Stimulated activated CD4-positive, alpha-beta T cell treated with anti-CD3 and anti-CD28 coated beads, Interleukin-1b, Interleukin-23, amount 100 ng/mL, for 4 hours (primary cell): ENCODE data around the gene SARM1.
"Not testable (repeated sequence)": the region's sequence is repeated elsewhere in the genome, so short reads cannot be mapped to it uniquely, and the experiment has no call there.

Source experiments
- DNase-seq, 2 donors: peaks; one replicate each; pipeline ENCODE4 v3.0.0-alpha.2; 2020; ENCODE audit warnings: low read depth in 2 of 2

The SARM1 gene

DNA sequence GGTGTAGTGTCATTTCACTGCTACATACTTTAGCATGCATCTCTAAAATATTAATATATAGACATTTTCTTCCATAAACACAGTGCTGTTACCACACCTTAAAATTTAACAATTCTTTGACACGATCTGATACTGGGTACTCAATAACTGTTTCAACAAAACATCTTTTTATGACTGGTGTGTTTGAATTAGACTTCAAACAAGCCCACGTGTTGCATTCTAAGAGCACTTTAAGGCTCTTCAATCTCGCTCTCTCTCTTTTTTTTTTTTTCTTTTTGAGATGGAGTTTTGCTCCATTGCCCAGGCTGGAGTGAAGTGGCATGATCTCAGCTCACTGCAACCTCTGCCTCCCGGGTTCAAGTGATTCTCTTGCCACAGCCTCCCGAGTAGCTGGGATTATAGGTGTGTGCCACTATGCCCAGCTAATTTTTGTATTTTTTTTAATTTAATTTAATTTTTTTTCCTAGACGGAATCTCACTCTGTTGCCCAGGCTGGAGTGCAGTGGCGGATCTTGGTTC is 50.4 kb downstream of the SARM1 start:
- DNase-seq = no peak

DNA sequence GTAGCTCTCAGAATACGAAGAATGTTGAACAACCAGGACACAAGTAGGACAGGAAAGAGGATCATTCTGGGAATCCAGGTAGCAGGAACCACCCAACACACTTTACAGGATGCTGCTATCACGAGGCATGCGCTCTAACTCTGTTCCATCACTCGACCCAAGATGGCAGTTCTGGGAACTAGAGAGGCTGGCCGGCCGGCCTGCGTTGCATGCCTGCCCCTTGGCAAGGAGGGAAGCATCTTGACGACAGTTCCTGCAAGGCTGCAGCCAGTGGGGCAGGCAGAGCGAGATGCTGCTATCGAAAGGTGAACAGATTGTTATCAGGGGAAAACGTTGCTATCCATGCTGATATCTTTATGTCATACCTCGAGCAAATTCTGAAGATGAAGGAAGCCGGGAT is 53.7 kb downstream of the SARM1 start:
- DNase-seq = no peak

DNA sequence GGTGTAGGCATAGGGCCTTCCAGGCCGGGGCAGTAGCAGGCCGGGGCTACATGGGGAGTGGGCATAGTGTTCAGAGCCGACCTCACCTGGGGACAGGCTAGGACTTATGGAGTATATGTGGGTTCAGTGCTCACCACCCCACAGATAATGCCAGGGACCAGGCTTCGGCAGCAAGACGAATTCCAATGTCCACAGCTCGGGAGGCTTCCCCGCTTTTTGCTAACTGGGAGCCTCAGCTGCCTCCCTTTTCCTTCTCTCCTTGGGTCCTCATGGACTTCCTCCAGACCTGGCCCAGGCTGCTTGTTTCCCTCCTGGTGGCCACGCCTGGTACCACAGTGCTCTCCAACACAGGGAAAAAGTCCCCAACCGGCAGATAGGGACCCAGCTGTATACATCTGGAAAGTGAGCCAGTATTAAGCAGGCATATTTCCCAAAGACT is 54.6 kb downstream of the SARM1 start:
- DNase-seq = no peak

DNA sequence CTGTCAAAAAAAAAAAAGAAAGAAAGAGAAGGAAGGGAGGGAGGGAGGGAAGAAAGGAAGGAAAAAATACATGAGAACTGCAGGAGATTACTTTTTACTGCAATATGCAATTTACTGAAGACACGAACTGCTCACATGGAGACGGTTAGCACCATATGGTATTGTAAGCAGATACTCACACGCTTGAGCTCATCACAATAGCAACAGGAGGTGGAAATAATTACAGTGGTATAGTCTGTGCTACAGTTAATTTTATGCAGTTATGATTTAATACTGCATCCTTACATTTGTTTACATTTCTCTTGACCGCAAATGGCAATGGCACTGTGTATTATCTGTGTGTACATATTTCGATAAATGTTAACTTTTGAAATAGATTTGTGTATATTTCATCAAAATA is 55.9 kb downstream of the SARM1 start:
- DNase-seq = no peak

DNA sequence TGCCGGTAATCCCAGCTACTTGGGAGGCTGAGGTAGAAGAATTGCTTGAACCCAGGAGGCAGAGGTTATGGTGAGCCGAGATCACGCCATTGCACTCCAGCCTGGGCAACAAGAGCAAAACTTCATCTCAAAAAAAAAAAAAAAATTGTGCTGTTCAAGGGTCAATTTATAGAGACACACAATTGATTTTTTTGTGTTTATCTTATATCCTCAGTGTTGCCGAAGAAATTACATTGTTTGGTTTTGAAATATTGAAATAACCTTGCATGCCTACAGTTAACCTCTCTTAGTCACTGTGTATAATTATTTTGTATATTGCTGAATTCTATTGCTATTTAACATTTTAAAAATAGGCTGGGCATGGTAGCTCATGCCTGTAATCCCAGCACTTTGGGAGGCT is 56.5 kb downstream of the SARM1 start:
- not testable (repeated sequence) for DNase-seq

DNA sequence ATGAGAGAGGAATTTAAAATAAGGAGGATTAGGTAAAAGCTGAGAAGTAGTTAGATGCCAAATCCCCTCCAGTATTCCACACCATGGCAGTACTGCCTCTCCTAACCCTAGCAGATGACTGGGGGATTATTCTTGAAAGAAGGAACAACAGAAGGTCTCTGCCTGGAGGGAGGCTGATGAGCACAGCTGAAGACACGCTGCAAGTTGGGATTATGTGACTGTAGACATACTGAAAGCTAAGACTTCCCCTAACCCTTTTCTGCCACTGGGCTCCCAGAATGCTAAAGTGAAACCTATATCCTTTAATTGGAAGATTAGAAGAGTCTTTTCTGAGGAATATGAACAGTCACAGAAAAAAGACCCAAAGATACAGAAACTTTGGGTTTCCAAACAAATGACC is 62.2 kb downstream of the SARM1 start:
- no peak for DNase-seq

DNA sequence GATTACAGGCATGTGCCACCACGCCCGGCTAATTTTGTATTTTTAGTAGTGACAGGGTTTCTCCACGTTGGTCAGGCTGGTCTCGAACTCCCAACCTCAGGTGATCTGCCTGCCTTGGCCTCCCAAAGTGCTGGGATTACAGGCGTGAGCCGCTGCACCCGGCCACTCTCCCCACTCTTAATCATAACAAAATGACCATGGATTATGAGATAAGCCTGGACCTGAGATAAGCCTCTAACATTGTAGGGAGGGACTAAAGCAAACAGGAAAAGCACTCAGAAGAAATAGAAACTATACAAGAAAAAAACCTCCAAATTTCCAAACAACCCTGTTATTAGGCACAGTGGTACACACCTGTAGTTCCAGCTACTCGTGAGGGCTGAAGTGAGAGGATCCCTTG is 62.8 kb downstream of the SARM1 start:
- not testable (repeated sequence) for DNase-seq

DNA sequence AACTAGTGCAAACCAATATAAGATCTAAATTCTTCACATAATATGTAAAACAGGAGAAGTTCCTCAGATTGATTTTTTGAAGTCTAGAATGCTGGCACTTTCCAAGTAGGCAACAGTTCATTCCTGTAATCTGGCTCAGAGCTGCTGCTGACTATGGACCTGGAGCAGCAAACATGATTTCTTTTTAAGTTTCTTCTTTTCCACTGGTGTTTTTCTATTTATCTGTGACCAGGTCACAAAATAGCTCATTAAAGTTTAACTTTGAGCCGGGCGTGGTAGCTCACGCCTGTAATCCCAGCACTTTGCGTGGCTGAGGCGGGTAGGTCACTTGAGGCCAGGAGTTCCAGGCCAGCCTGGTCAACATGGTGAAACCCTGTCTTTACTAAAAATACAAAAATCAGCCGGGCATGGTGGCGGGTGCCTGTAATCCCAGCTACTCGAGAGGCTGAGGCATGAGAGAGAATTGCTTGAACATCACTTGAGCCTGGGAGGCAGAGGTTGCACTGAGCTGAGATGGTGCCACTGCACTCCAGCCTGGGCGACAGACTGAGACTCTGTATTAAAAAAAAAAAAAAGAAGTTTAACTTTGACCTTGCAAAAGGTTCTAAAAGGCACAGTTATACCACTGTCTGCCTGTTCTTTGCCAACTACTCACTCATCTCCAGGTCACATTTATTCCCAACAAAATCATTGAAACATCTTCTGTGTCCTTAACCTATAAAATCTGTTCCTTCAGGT is 72.6 kb downstream of the SARM1 start:
- DNase-seq = no peak

DNA sequence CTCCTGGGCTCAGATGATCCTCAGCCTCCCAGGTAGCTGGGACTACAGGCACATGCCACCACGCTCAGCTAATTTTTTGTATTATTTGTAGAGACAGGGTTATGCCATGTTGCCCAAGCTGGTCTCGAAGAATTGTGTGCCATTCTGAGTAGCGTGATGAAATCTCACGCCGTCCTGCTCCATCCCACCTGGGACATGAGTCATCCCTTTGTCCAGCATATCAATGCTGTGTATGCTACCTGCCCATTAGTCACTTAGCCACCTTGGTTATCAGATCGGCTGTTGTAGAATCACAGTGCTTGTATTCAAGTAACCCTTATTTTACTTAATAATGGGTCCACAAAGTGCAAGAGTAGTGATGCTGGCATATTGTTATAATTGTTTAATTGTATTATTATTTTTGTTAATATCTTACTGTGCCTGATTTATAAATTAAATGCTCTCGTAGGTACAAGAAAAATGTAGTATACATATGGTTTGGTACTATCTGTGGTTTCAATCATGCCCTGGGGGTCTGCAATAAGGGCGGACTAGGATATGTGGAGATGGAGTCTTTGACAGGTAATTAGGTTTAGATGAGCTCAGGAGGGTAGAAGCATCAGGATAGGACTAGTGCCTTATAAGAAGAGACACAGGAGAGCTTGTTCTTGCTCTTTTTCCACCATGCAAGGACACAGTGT is 75.4 kb downstream of the SARM1 start:
- DNase-seq = no peak

DNA sequence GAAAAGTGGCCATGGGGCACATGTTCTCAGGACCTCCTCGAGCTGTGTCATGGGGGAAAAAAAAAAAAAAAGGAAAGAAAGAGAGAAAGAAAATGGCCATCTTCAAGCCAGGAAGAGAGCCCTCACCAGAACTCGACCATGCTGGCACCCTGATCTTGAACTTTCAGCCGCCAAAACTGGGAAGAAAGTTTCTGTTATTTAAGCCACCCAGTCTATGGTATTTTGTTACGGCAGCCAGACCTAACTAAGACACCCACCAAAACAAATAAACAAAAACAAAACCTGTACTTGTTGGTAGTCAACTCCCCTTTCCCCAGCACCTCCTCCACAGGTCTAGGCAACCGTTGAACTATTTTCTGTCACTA is 75.9 kb downstream of the SARM1 start:
- no peak for DNase-seq

DNA sequence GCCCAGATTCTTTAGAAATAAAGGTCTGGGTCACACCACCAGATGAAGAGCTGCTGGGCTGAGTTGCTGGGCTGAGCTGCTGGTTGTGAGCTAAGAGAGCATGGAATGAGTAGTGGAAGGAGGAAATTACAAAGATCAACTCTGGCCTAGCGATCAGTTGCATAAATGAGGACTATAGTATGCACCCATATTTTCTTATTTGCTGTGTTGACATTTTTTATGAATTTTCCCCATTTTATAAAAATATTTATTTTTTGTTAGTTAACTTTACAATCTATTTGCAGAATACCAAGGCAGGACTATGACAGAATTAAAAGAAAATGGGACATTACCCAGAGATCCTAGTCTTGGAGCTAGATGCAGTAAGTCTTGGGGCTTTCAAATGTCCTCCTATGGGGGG is 78.4 kb downstream of the SARM1 start:
- no peak for DNase-seq
